ENCODE measurements around the gene LMO7.

The LMO7 gene

GRCh38 chr13:75771226-75771625 lies 135.1 kb downstream of the LMO7 start:
- Histone ChIP-seq H3K79me2 (ENCODE audit: insufficient read depth, low read length) (no peaks in the 10 kb centered on the region), H3K4me3 (ENCODE audit: low read depth, low read length, poor library complexity, severe bottlenecking) (no peak overlapping the region), H3K4me1 (ENCODE audit: insufficient read depth, low read length, severe bottlenecking) (no peaks in the 10 kb centered on the region), H3K4me2 (ENCODE audit: low read length) (no peak overlapping the region), H2AFZ (ENCODE audit: low read length) (no peak overlapping the region), H3K9me2 (ENCODE audit: low read depth, low read length) (no peaks in the 10 kb centered on the region), H3K27ac (ENCODE audit: low read depth, low read length, poor library complexity, severe bottlenecking) (no peak overlapping the region), H4K20me1 (ENCODE audit: insufficient read depth, low read length) (no peaks in the 10 kb centered on the region), H3K9me3 (ENCODE audit: low read length) (no peaks in the 10 kb centered on the region), H3F3A (ENCODE audit: insufficient read depth, low read length) (no peaks in the 10 kb centered on the region), H3K9ac (ENCODE audit: low read length) (no peak overlapping the region), H3K27me3 (ENCODE audit: insufficient read depth, low read length) (no peaks in the 10 kb centered on the region), H3K36me3 (ENCODE audit: insufficient read depth, low read length) (0 out of 2 replicates have a peak, but pooled peaks cover 3% of the 10 kb centered on the region)
- no peak for TF ChIP-seq EZH2 (IDR thresholded peaks at IDR 0.05; ENCODE audit: borderline replicate concordance, low read length)
- TF ChIP-seq, protein P1, sequence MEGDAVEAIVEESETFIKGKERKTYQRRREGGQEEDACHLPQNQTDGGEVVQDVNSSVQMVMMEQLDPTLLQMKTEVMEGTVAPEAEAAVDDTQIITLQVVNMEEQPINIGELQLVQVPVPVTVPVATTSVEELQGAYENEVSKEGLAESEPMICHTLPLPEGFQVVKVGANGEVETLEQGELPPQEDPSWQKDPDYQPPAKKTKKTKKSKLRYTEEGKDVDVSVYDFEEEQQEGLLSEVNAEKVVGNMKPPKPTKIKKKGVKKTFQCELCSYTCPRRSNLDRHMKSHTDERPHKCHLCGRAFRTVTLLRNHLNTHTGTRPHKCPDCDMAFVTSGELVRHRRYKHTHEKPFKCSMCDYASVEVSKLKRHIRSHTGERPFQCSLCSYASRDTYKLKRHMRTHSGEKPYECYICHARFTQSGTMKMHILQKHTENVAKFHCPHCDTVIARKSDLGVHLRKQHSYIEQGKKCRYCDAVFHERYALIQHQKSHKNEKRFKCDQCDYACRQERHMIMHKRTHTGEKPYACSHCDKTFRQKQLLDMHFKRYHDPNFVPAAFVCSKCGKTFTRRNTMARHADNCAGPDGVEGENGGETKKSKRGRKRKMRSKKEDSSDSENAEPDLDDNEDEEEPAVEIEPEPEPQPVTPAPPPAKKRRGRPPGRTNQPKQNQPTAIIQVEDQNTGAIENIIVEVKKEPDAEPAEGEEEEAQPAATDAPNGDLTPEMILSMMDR (IDR thresholded peaks at IDR 0.05; ENCODE audit: low read length): no peak

DNA sequence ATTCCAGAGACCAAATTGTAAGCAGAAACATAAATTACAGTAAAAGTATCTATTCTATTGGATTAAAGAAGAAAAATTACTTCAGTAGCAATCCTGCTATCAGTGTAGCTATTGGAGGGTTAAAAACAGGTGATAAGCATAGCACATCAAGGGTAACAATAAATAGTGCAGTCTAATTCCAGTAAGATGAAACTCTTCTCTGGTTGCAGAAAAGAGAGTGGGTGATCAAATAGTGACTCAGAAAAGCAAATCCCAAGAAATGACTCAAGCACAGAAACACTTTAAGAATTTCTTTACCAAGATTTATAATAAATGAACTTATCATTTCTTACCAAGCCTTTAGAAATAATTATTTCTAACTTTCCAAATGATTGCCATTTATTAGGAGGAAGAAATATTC lies 135.7 kb downstream of the LMO7 start:
- Histone ChIP-seq H3F3A (ENCODE audit: insufficient read depth, low read length) (no peaks in the 10 kb centered on the region), H3K9me2 (ENCODE audit: low read depth, low read length) (no peaks in the 10 kb centered on the region), H3K4me1 (ENCODE audit: insufficient read depth, low read length, severe bottlenecking) (no peaks in the 10 kb centered on the region), H3K36me3 (ENCODE audit: insufficient read depth, low read length) (no peaks in the 10 kb centered on the region), H3K27me3 (ENCODE audit: insufficient read depth, low read length) (no peaks in the 10 kb centered on the region), H3K9ac (ENCODE audit: low read length) (no peak overlapping the region), H2AFZ (ENCODE audit: low read length) (no peak overlapping the region), H3K4me3 (ENCODE audit: low read depth, low read length, poor library complexity, severe bottlenecking) (no peak overlapping the region), H4K20me1 (ENCODE audit: insufficient read depth, low read length) (no peaks in the 10 kb centered on the region), H3K9me3 (ENCODE audit: low read length) (no peaks in the 10 kb centered on the region), H3K4me2 (ENCODE audit: low read length) (no peak overlapping the region), H3K79me2 (ENCODE audit: insufficient read depth, low read length) (no peaks in the 10 kb centered on the region), H3K27ac (ENCODE audit: low read depth, low read length, poor library complexity, severe bottlenecking) (no peak overlapping the region)
- TF ChIP-seq, protein P1 (IDR thresholded peaks at IDR 0.05; ENCODE audit: low read length): no peak
- no peak for TF ChIP-seq EZH2 (IDR thresholded peaks at IDR 0.05; ENCODE audit: borderline replicate concordance, low read length)

DNA sequence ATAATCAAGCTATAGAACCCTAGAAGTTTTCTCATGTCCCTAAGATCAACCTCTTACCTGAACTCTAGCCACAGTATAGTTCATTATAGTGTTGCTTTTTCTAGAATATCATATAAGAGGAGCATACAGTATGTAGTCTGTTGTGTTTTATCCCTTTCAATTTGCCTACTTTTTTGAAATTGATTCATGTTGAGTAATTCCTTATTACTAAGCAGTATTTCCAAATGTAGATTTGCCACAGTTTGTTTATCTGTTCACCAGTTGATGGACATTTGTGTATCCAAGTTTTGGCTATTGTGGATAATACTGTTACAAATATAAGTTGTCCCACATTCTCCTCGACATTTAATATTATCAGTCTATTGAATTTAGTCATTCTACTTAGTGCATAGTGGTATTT lies 138.0 kb downstream of the LMO7 start:
- Histone ChIP-seq H3K79me2 (ENCODE audit: insufficient read depth, low read length) (no peaks in the 10 kb centered on the region), H3K9ac (ENCODE audit: low read length) (no peak overlapping the region), H3K4me1 (ENCODE audit: insufficient read depth, low read length, severe bottlenecking) (no peaks in the 10 kb centered on the region), H3K4me3 (ENCODE audit: low read depth, low read length, poor library complexity, severe bottlenecking) (no peak overlapping the region), H3K9me3 (ENCODE audit: low read length) (no peaks in the 10 kb centered on the region), H3F3A (ENCODE audit: insufficient read depth, low read length) (no peaks in the 10 kb centered on the region), H4K20me1 (ENCODE audit: insufficient read depth, low read length) (no peaks in the 10 kb centered on the region), H3K27ac (ENCODE audit: low read depth, low read length, poor library complexity, severe bottlenecking) (no peak overlapping the region), H2AFZ (ENCODE audit: low read length) (no peak overlapping the region), H3K36me3 (ENCODE audit: insufficient read depth, low read length) (peaks cover 7% of the 10 kb centered on the region; the same call in 1 of the 2 replicates), H3K4me2 (ENCODE audit: low read length) (no peak overlapping the region), H3K9me2 (ENCODE audit: low read depth, low read length) (no peaks in the 10 kb centered on the region), H3K27me3 (ENCODE audit: insufficient read depth, low read length) (no peaks in the 10 kb centered on the region)
- TF ChIP-seq EZH2 (IDR thresholded peaks at IDR 0.05; ENCODE audit: borderline replicate concordance, low read length): no peak
- TF ChIP-seq, protein P1 (IDR thresholded peaks at IDR 0.05; ENCODE audit: low read length): no peak
